Testis (tissue), 3 donors: ENCODE data around the gene MEGF6. TPM values are rescaled to one million over a fixed set of nuclear protein-coding genes. Genes with fewer than 3 reads are reported as not detected.

Experiments
- DNase-seq: peaks from one replicate; pipeline ENCODE4 v3.0.0-alpha.2; 2019
- H3K27ac ChIP-seq, 2 donors: fragments of 200-600 bp; sonication (generic); one replicate each; pipeline ENCODE4 v1.5.1; 2019
- H3K27me3 ChIP-seq: fragments of 200-600 bp; sonication (generic); one replicate; pipeline ENCODE4 v1.5.1; 2019
- H3K36me3 ChIP-seq: fragments of 200-600 bp; sonication (generic); one replicate; pipeline ENCODE4 v1.5.1; 2017; ENCODE audit warnings: low read depth; ENCODE audit errors: missing control alignments
- H3K4me1 ChIP-seq: fragments of 200-600 bp; sonication (generic); one replicate; pipeline ENCODE4 v1.5.1; 2019
- H3K4me3 ChIP-seq, 2 donors: fragments of 200-600 bp; sonication (generic); one replicate each; pipeline ENCODE4 v1.5.1; 2017 to 2019
- H3K9me3 ChIP-seq: fragments of 200-600 bp; sonication (generic); one replicate; pipeline ENCODE4 v1.5.1; 2017
- CTCF ChIP-seq, 3 experiments: fragments of 450-650 bp in 2 of 3; fragments of 200-600 bp in 1 of 3; sonication (generic) in 1 of 3; IDR thresholded peaks; one replicate each; pipeline ENCODE4 v1.5.1; 2016 to 2019; ENCODE audit warnings: antibody characterized with exemption in 3 of 3, mild to moderate bottlenecking in 2 of 3, moderate library complexity in 1 of 3
- POLR2A ChIP-seq: fragments of 450-650 bp; IDR thresholded peaks from one replicate; pipeline ENCODE4 v1.6.1; 2017; ENCODE audit warnings: antibody characterized with exemption, mild to moderate bottlenecking, moderate library complexity
- WGBS, 2 donors: methylation state at CpG; one replicate each; pipeline ENCODE4 v1.1.5; 2018; 5-methylcytosine and 5-hydroxymethylcytosine counted together
- intact Hi-C: fragments of 100-400 bp; cut with DNase I; formaldehyde crosslinking; loops from one replicate; pipeline ENCODE4 v1.15.1; 2023; ENCODE audit warnings: low total_unique reads
- polyA plus RNA-seq: library from polyadenylated mRNA; stranded (reverse); fragments of 350-450 nt; fragmentation: Illumina TruSeq; extraction: RNeasy Lipid Tissue Mini Kit (QIAGEN cat#74804); gene quantifications from one replicate; pipeline ENCODE4 v1.2.3, GENCODE V29; 2014; ENCODE audit warnings: low read depth, low replicate concordance; ENCODE audit not compliant: insufficient read depth
- total RNA-seq, 2 donors: library from RNA; depleted of rRNA; stranded (reverse); fragments of >200 nt; gene quantifications; one replicate each; pipeline ENCODE4 v1.2.3, GENCODE V29; 2016

Gene MEGF6
- total and polyA plus RNA-seq, 3 donors from 2014 or later = 9.0 to 26.4 (median 16.1) TPM

- WGBS, 2 donors = 28 to 46% methylated on average over 10 of the region's 10 CpGs
- Histone ChIP-seq H3K27me3 (no peaks in the 10 kb centered on the region), H3K27ac (no peak overlapping the region), H3K36me3 (no peaks in the 10 kb centered on the region), H3K4me3 (no peak overlapping the region), H3K9me3 (no peaks in the 10 kb centered on the region), H3K4me1 (no peaks in the 10 kb centered on the region)
- intact Hi-C loops = no loop called here
- no peak for DNase-seq
- no peak for TF ChIP-seq POLR2A
- no peak for TF ChIP-seq CTCF (IDR thresholded peaks at IDR 0.05)
These were observed 41.9 kb upstream of the MEGF6 start for GRCh38 chr1:3653286-3653618.

- Histone ChIP-seq H3K27me3 (no peaks in the 10 kb centered on the region), H3K9me3 (no peaks in the 10 kb centered on the region), H3K4me3 (peak overlapping the region in 1 of 2 donors; percentile 20), H3K27ac (no peak overlapping the region), H3K36me3 (no peaks in the 10 kb centered on the region), H3K4me1 (no peaks in the 10 kb centered on the region)
- intact Hi-C loops = no loop called here
- 8 to 14% methylated on average over 12 to 61 of the region's 68 CpGs for WGBS, 2 donors
- TF ChIP-seq POLR2A = no peak
- TF ChIP-seq CTCF (IDR thresholded peaks at IDR 0.05) = no peak
- no peak for DNase-seq
These were observed 41.4 kb upstream of the MEGF6 start for GRCh38 chr1:3652548-3653285.

DNA sequence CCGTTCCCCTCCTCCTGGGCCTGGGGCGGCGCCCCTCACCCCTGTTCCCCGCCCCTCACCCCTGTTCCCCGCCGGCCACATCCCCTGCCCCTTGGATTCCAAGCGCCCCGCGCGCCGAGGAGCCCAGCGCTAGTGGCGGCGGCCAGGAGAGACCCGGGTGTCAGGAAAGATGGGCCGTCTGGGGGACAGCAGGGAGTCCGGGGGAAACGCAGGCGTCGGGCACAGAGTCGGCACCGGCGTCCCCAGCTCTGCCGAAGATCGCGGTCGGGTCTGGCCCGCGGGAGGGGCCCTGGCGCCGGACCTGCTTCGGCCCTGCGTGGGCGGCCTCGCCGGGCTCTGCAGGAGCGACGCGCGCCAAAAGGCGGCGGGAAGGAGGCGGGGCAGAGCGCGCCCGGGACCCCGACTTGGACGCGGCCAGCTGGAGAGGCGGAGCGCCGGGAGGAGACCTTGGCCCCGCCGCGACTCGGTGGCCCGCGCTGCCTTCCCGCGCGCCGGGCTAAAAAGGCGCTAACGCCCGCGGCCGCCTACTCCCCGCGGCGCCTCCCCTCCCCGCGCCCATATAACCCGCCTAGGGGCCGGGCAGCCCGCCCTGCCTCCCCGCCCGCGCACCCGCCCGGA lies 40.7 kb upstream of the MEGF6 start, which contains the start of gene TP73:
TSS of gene TP73 (plus strand) at position 587 of the 618 bp plus-strand sequence. CDS start 29,850 bp downstream, outside the sequence.
- Histone ChIP-seq H3K36me3 (no peaks in the 10 kb centered on the region), H3K27ac (no peak within 1 kb of the TSS), H3K27me3 (no peaks in the 10 kb centered on the region), H3K4me3 (peak within 1 kb of the TSS; percentile 9 to 94), H3K9me3 (no peaks in the 10 kb centered on the region), H3K4me1 (no peaks in the 10 kb centered on the region)
- no peak for DNase-seq
- intact Hi-C loops = no loop called here
- WGBS, 2 donors = 0% methylated on average over 7 to 8 of the region's 80 CpGs
- TF ChIP-seq CTCF (IDR thresholded peaks at IDR 0.05) = no peak
- no peak for TF ChIP-seq POLR2A

DNA sequence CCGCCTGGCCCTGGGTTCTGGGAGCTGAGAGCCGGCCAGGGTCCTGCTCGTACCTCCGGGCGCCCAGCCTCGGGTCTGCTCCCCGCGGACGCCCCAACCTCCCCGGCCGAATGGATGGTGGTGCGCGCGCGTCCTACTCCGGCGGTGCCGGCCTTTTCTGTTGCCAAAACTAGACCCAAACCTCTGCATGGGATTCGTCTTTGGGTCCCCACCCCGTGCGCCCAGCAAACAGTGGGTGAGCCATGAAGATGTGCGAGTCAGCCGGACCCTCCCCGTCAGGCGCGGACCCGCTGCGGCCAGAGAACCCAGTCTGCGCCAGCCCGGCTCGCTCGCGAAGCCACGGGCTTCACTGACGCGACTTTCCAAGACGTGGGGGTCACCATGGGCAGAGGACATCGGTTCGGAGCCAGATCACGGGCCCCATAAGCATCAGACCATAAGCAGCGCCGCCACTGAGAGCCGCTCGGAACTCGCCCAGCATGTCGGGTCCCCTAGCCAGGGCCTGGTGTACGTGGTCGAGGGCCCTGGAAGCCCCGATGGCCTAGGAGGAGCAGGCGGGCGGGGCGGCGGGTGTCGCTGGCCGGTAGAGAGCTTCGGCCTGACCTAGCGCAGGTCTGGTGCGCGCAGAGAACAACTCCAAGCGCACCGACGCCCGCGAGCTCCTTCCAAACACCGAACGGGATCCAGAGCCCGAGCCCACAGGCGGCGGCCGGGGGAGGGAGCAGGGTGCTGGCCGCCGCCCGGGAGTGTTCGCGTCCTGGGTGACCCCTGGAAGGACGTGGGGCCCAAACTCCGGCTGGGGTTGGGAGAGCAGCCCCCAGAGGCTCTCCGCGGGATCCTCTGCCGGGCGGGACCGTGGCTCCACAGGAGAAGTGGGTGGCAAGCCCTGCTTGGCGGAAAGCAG lies 40.0 kb upstream of the MEGF6 start:
- Histone ChIP-seq H3K9me3 (no peaks in the 10 kb centered on the region), H3K4me3 (peak overlapping the region; percentile 9 to 94), H3K27me3 (no peaks in the 10 kb centered on the region), H3K27ac (no peak overlapping the region), H3K36me3 (no peaks in the 10 kb centered on the region), H3K4me1 (no peaks in the 10 kb centered on the region)
- DNase-seq = no peak
- intact Hi-C loops = no loop called here
- 5 to 10% methylated on average over 12 to 75 of the region's 83 CpGs for WGBS, 2 donors
- TF ChIP-seq POLR2A (no peak), CTCF (IDR thresholded peaks at IDR 0.05) (no peak)
